Measurements from ENCODE around the gene TEX22.

- TF ChIP-seq EZH2 (IDR thresholded peaks at IDR 0.05; ENCODE audit: borderline replicate concordance, low read length): no peak
- TF ChIP-seq, protein P1, sequence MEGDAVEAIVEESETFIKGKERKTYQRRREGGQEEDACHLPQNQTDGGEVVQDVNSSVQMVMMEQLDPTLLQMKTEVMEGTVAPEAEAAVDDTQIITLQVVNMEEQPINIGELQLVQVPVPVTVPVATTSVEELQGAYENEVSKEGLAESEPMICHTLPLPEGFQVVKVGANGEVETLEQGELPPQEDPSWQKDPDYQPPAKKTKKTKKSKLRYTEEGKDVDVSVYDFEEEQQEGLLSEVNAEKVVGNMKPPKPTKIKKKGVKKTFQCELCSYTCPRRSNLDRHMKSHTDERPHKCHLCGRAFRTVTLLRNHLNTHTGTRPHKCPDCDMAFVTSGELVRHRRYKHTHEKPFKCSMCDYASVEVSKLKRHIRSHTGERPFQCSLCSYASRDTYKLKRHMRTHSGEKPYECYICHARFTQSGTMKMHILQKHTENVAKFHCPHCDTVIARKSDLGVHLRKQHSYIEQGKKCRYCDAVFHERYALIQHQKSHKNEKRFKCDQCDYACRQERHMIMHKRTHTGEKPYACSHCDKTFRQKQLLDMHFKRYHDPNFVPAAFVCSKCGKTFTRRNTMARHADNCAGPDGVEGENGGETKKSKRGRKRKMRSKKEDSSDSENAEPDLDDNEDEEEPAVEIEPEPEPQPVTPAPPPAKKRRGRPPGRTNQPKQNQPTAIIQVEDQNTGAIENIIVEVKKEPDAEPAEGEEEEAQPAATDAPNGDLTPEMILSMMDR (conservative IDR thresholded peaks at IDR 0.05 in 1 of 2, IDR thresholded peaks at IDR 0.05 in 1 of 2; ENCODE audit: extremely low read depth in 1 of 2, insufficient read depth in 1 of 2, low read depth in 1 of 2, low read length in 2 of 2): no peak
Measured at GRCh38 chr14:105382343-105383082, 15.8 kb upstream of the TEX22 start.

Data from mammary epithelial cell (primary cell).